Esophagus squamous epithelium (tissue), 4 donors: ENCODE data around the gene EVA1A.
"Not testable (repeated sequence)": the region's sequence is repeated elsewhere in the genome, so short reads cannot be mapped to it uniquely, and the experiment has no call there.

Source experiments
- CTCF ChIP-seq, 6 experiments: fragments of 450-650 bp in 4 of 6; fragments of 200-600 bp in 2 of 6; sonication (generic) in 2 of 6; IDR thresholded peaks; one replicate each; pipeline ENCODE4 v1.5.1; 2016 to 2019; ENCODE audit warnings: antibody characterized with exemption in 6 of 6, mild to moderate bottlenecking in 4 of 6, moderate library complexity in 4 of 6
- POLR2A ChIP-seq, 4 donors: fragments of 450-650 bp; IDR thresholded peaks; one replicate each; pipeline ENCODE4 v1.6.1; 2017; ENCODE audit warnings: antibody characterized with exemption in 4 of 4, mild to moderate bottlenecking in 4 of 4, moderate library complexity in 3 of 4

GRCh38 chr2:75486735-75487134 is 74.0 kb downstream of the EVA1A start:
- TF ChIP-seq POLR2A, CTCF (IDR thresholded peaks at IDR 0.05): not testable (repeated sequence)
